CD14-positive monocyte (primary cell): ENCODE results near the gene ADGRF3. TPM values are rescaled to one million over a fixed set of nuclear protein-coding genes. Genes with fewer than 3 reads are reported as not detected.
"Not testable (repeated sequence)": the region's sequence is repeated elsewhere in the genome, so short reads cannot be mapped to it uniquely, and the experiment has no call there.

ENCODE experiments used
- DNase-seq, 3 donors: peaks; one replicate each; pipeline ENCODE4 v3.0.0-alpha.2; 2011 to 2022
- H2AFZ ChIP-seq: 2 replicates; pipeline ENCODE4 v1.6.0; 2012; ENCODE audit warnings: mild to moderate bottlenecking, low read depth, low read length, inconsistent platforms; ENCODE audit not compliant: insufficient read depth, poor library complexity, severe bottlenecking
- H3K27ac ChIP-seq, 2 donors: 1 replicate in 1 of 2; 2 replicates in 1 of 2; pipeline ENCODE4 v1.5.1; 2012 to 2013; ENCODE audit warnings: low read length in 2 of 2, control low read depth in 1 of 2, inconsistent platforms in 1 of 2, low read depth in 1 of 2, mild to moderate bottlenecking in 1 of 2
- H3K27me3 ChIP-seq, 2 donors: one replicate each; pipeline versions ENCODE4 v1.6.0 to v1.6.1; 2011 to 2013; ENCODE audit warnings: low read length in 2 of 2; ENCODE audit not compliant: control insufficient read depth in 2 of 2, insufficient read depth in 2 of 2
- H3K36me3 ChIP-seq, 2 donors: replicated peaks in 1 of 2; 1 replicate in 1 of 2; 2 replicates in 1 of 2; pipeline versions ENCODE4 v1.5.1 to v1.6.1; 2012 to 2013; ENCODE audit warnings: low read length in 2 of 2, control low read depth in 1 of 2, inconsistent platforms in 1 of 2, mild to moderate bottlenecking in 1 of 2; ENCODE audit not compliant: insufficient read depth in 2 of 2, control insufficient read depth in 1 of 2
- H3K4me1 ChIP-seq, 2 donors: 1 replicate in 1 of 2; 2 replicates in 1 of 2; pipeline versions ENCODE4 v1.5.1 to v1.6.1; 2012 to 2013; ENCODE audit warnings: low read length in 2 of 2, control low read depth in 1 of 2, inconsistent platforms in 1 of 2, mild to moderate bottlenecking in 1 of 2, moderate library complexity in 1 of 2; ENCODE audit not compliant: insufficient read depth in 2 of 2, control insufficient read depth in 1 of 2
- H3K4me2 ChIP-seq: replicated peaks from 2 replicates; pipeline ENCODE3; 2012; ENCODE audit warnings: low read length, moderate library complexity, mild to moderate bottlenecking; ENCODE audit not compliant: poor library complexity, severe bottlenecking; ENCODE audit errors: extremely low read depth
- H3K4me3 ChIP-seq, 3 experiments: fragments of 200-600 bp in 1 of 3; sonication (generic) in 1 of 3; replicated peaks in 1 of 3; 1 replicate in 2 of 3; 2 replicates in 1 of 3; pipeline ENCODE4 v1.5.1; 2011 to 2013; ENCODE audit warnings: low read length in 3 of 3, mild to moderate bottlenecking in 3 of 3, control low read depth in 2 of 3, low read depth in 2 of 3, inconsistent platforms in 1 of 3, moderate library complexity in 1 of 3
- H3K79me2 ChIP-seq: 2 replicates; pipeline ENCODE4 v1.6.0; 2012; ENCODE audit warnings: mild to moderate bottlenecking, control low read depth, inconsistent platforms, low read length, moderate library complexity; ENCODE audit not compliant: insufficient read depth
- H3K9ac ChIP-seq: 2 replicates; pipeline ENCODE4 v1.6.0; 2017; ENCODE audit warnings: low read length, mild to moderate bottlenecking; ENCODE audit not compliant: insufficient read depth, poor library complexity, severe bottlenecking
- H3K9me3 ChIP-seq, 2 donors: replicated peaks in 1 of 2; 1 replicate in 1 of 2; 2 replicates in 1 of 2; pipeline versions ENCODE4 v1.5.1 to v1.6.1; 2012 to 2013; ENCODE audit warnings: low read length in 2 of 2, control low read depth in 1 of 2; ENCODE audit not compliant: control insufficient read depth in 1 of 2, insufficient read depth in 1 of 2
- H4K20me1 ChIP-seq: 2 replicates; pipeline ENCODE4 v1.6.0; 2012; ENCODE audit warnings: mild to moderate bottlenecking, low read length, control low read depth, moderate library complexity; ENCODE audit not compliant: insufficient read depth
- H3K27ac Mint-ChIP-seq, 7 donors: one replicate each; pipeline ENCODE4 v1.8.0; 2020; ENCODE audit warnings: mild to moderate bottlenecking in 7 of 7, mixed read lengths in 7 of 7, moderate library complexity in 6 of 7, inconsistent platforms in 2 of 7
- H3K27me3 Mint-ChIP-seq, 3 donors: one replicate each; pipeline ENCODE4 v1.8.0; 2021 to 2022; ENCODE audit warnings: low read depth in 3 of 3, mild to moderate bottlenecking in 3 of 3, mixed read lengths in 3 of 3, moderate library complexity in 3 of 3, inconsistent platforms in 1 of 3
- H3K36me3 Mint-ChIP-seq, 2 donors: one replicate each; pipeline ENCODE4 v1.8.0; 2020; ENCODE audit warnings: mixed read lengths in 2 of 2, inconsistent platforms in 1 of 2, mild to moderate bottlenecking in 1 of 2
- H3K4me1 Mint-ChIP-seq: one replicate; pipeline ENCODE4 v1.8.0; 2020; ENCODE audit warnings: mild to moderate bottlenecking, mixed read lengths
- H3K4me3 Mint-ChIP-seq, 2 donors: one replicate each; pipeline ENCODE4 v1.8.0; 2020; ENCODE audit warnings: mild to moderate bottlenecking in 2 of 2, mixed read lengths in 2 of 2, moderate library complexity in 1 of 2
- H3K9me3 Mint-ChIP-seq, 7 donors: one replicate each; pipeline ENCODE4 v1.8.0; 2020 to 2022; ENCODE audit warnings: mixed read lengths in 7 of 7, mild to moderate bottlenecking in 6 of 7, moderate library complexity in 6 of 7, inconsistent platforms in 2 of 7
- CTCF ChIP-seq: fragments of 200-600 bp; IDR thresholded peaks from one replicate; pipeline ENCODE4 v1.8.0; 2022; ENCODE audit warnings: antibody characterized with exemption, mild to moderate bottlenecking
- WGBS: methylation state at CpG from one replicate; pipeline ENCODE4 v1.1.5; 2013; ENCODE audit warnings: missing lambda C conversion rate; ENCODE audit not compliant: insufficient coverage; 5-methylcytosine and 5-hydroxymethylcytosine counted together
- intact Hi-C, 2 donors: fragments of 100-400 bp; cut with micrococcal nuclease; formaldehyde crosslinking; loops; one replicate each; pipeline versions ENCODE4 v1.15.0 to v1.15.1; 2023
- polyA plus RNA-seq, 3 donors: library from polyadenylated mRNA; depleted of rRNA in 1 of 3; unstranded in 2 of 3; stranded (reverse) in 1 of 3; fragments of 300-500 nt in 2 of 3; fragments of >200 nt in 1 of 3; fragmentation: Illumina TruSeq in 2 of 3; gene quantifications; 1 replicate in 2 of 3; 2 replicates in 1 of 3; pipeline ENCODE4 v1.2.3, GENCODE V29; 2012 to 2021

ADGRF3 gene
- polyA plus RNA-seq, 3 donors: 0.33 TPM; not detected in 2

- Mint-ChIP-seq H3K9me3 (no peaks in the 10 kb centered on the region), H3K36me3 (peaks cover 13 to 34% of the 10 kb centered on the region in 2 donors), H3K4me1 (peaks cover 60% of the 10 kb centered on the region), H3K4me3 (peak overlapping the region; percentile 5 to 59), H3K27ac (peak overlapping the region; percentile 79 to 94 (median 90)), H3K27me3 (no peaks in the 10 kb centered on the region)
- no peaks in the 10 kb centered on the region for H4K20me1 ChIP-seq
- no peaks in the 10 kb centered on the region for H3K27me3 ChIP-seq
- H3K79me2 ChIP-seq: peaks cover 7% of the 10 kb centered on the region
- intact Hi-C loops: no loop called here
- DNase-seq: peak in 2 of 3 donors; percentile 58 to 68
- no peaks in the 10 kb centered on the region for H3K9me3 ChIP-seq
- peak overlapping the region; percentile 1 for H2AFZ ChIP-seq
- H3K27ac ChIP-seq: peak overlapping the region; percentile 83 to 85
- H3K36me3 ChIP-seq: peaks cover 1 to 15% of the 10 kb centered on the region in 2 donors
- peak overlapping the region; percentile 61 for H3K4me2 ChIP-seq
- TF ChIP-seq CTCF: no peak
- H3K4me1 ChIP-seq: peaks cover 61 to 62% of the 10 kb centered on the region in 2 donors
- H3K4me3 ChIP-seq: peak overlapping the region in 2 of 3 experiments; percentile 22 to 53
- 50% methylated on average over 1 of the region's 6 CpGs for WGBS
- H3K9ac ChIP-seq: peak overlapping the region; percentile 36
Measured at GRCh38 chr2:26269571-26270158, 76.9 kb downstream of the ADGRF3 start.

GRCh38 chr2:26268670-26269385, 77.8 kb downstream of the ADGRF3 start:
- WGBS: no CpG with 5 or more reads among the region's 12 CpGs
- Histone ChIP-seq H3K4me3 (peak overlapping the region in 1 of 3 experiments; percentile 53), H3K4me2 (peak overlapping the region; percentile 61), H3K9ac (peak overlapping the region; percentile 36), H3K4me1 (peaks cover 53% of the 10 kb centered on the region in 2 donors), H3K36me3 (peaks cover 9 to 23% of the 10 kb centered on the region in 2 donors), H3K27ac (peak overlapping the region; percentile 83 to 85)
- H3K27me3 Mint-ChIP-seq, H3K79me2 ChIP-seq, H3K9me3 Mint-ChIP-seq, H3K9me3 ChIP-seq, H2AFZ ChIP-seq, intact Hi-C loops, H4K20me1 ChIP-seq, H3K27me3 ChIP-seq: not testable (repeated sequence)
- peak overlapping the region; percentile 79 to 94 (median 90) for H3K27ac Mint-ChIP-seq
- H3K4me1 Mint-ChIP-seq: peaks cover 53% of the 10 kb centered on the region
- H3K4me3 Mint-ChIP-seq: peak overlapping the region; percentile 54 to 64
- peaks cover 18 to 42% of the 10 kb centered on the region in 2 donors for H3K36me3 Mint-ChIP-seq
- DNase-seq: peak; percentile 5 to 53 (median 46)
